Transverse colon (tissue), 4 donors: Measurements from ENCODE around the gene L3MBTL4. TPM values are rescaled to one million over a fixed set of nuclear protein-coding genes. Genes with fewer than 3 reads are reported as not detected.
"Not testable (repeated sequence)": the region's sequence is repeated elsewhere in the genome, so short reads cannot be mapped to it uniquely, and the experiment has no call there.

Experiments used
- DNase-seq: peaks from one replicate; pipeline ENCODE4 v3.0.0-alpha.2; 2019
- H3K27ac ChIP-seq, 4 donors: fragments of 200-600 bp; sonication (generic); 2 replicates each; pipeline ENCODE4 v1.5.1; 2016 to 2018; ENCODE audit warnings: inconsistent platforms in 4 of 4
- H3K27me3 ChIP-seq: fragments of 200-600 bp; sonication (generic); 2 replicates; pipeline ENCODE4 v1.5.1; 2017; ENCODE audit warnings: inconsistent platforms
- H3K36me3 ChIP-seq, 4 donors: fragments of 200-600 bp; sonication (generic); 2 replicates each; pipeline ENCODE4 v1.5.1; 2017 to 2019; ENCODE audit warnings: inconsistent platforms in 4 of 4
- H3K4me1 ChIP-seq, 4 donors: fragments of 200-600 bp; sonication (generic); 2 replicates each; pipeline ENCODE4 v1.5.1; 2017 to 2020; ENCODE audit warnings: inconsistent platforms in 4 of 4
- H3K4me3 ChIP-seq, 4 donors: fragments of 200-600 bp; sonication (generic); 1 replicate in 1 of 4; 2 replicates in 3 of 4; pipeline versions ENCODE4 v1.5.1 to v1.6.1; 2017 to 2019; ENCODE audit warnings: inconsistent platforms in 4 of 4
- H3K9me3 ChIP-seq, 2 donors: fragments of 200-600 bp; sonication (generic); 2 replicates each; pipeline ENCODE4 v1.5.1; 2017 to 2019; ENCODE audit warnings: inconsistent platforms in 2 of 2
- EP300 ChIP-seq: sonication (generic); formaldehyde crosslinking; IDR thresholded peaks from one replicate; pipeline ENCODE4 v1.6.1; 2017; ENCODE audit warnings: antibody characterized with exemption, low read depth
- POLR2A ChIP-seq: fragments of 450-650 bp; IDR thresholded peaks from one replicate; pipeline ENCODE4 v1.6.1; 2016; ENCODE audit warnings: antibody characterized with exemption, mild to moderate bottlenecking, moderate library complexity
- POLR2AphosphoS5 ChIP-seq, 3 donors: sonication (generic); formaldehyde crosslinking; IDR thresholded peaks; one replicate each; pipeline ENCODE4 v1.6.1; 2016; ENCODE audit warnings: antibody characterized with exemption in 3 of 3
- WGBS, 2 donors: methylation state at CpG; one replicate each; pipeline ENCODE4 v1.1.5; 2018; ENCODE audit warnings: low coverage in 1 of 2; 5-methylcytosine and 5-hydroxymethylcytosine counted together
- in situ Hi-C, 4 donors: fragments of 200-750 bp; cut with MboI; loops; one replicate each; pipeline versions ENCODE4 v1.15.0 to v1.15.1; 2017; ENCODE audit warnings: low sequenced_read_pairs in 3 of 4, low pct_ligation_motif_present in 1 of 4, low pct_unique_long_range_greater_than_20kb in 1 of 4
- intact Hi-C: fragments of 100-400 bp; cut with DNase I; formaldehyde crosslinking; loops from one replicate; pipeline ENCODE4 v1.15.1; 2023; ENCODE audit warnings: low total_unique reads
- total RNA-seq, 4 donors: library from RNA; depleted of rRNA; stranded (reverse); fragments of >200 nt; gene quantifications; one replicate each; pipeline ENCODE4 v1.1.0, GENCODE V29; 2016
- TF ChIP-seq, protein P1 (sequence below), 5 experiments: fragments of 200-600 bp in 3 of 5; fragments of 450-650 bp in 2 of 5; sonication (generic) in 3 of 5; IDR thresholded peaks; 1 replicate in 2 of 5; 2 replicates in 3 of 5; pipeline ENCODE4 v1.5.1; 2016 to 2017; ENCODE audit warnings: antibody characterized with exemption in 5 of 5, inconsistent platforms in 3 of 5, mild to moderate bottlenecking in 2 of 5, moderate library complexity in 1 of 5

L3MBTL4 gene
- total RNA-seq, 4 donors from 2014 or later, result 0.20 to 4.9 (median 2.9) TPM

DNA sequence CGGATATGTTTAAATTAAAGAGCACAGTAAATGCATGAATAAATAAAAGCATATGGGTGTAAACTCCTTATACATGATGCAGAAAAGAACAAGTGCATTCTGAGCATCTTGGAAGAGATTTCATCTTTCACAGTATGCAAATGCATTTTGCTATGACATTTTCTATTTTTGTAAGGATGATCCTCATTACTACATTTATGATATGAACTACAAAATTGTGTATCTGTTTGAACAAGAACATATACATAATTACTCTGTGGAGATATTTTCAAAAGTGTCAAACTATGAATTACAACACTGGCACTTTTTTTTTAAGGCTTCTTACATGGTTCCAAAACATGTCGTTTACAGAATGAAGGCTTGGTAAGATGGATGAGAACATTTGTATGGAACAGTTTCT is 335.3 kb downstream of the L3MBTL4 start:
- Histone ChIP-seq H3K36me3 (no peaks in the 10 kb centered on the region), H3K9me3 (no peaks in the 10 kb centered on the region), H3K4me3 (no peak overlapping the region), H3K27me3 (no peaks in the 10 kb centered on the region), H3K27ac (no peak overlapping the region), H3K4me1 (no peaks in the 10 kb centered on the region)
- no peak for DNase-seq
- in situ Hi-C loops (no loop called here), intact Hi-C loops (no loop called here)
- TF ChIP-seq POLR2A (no peak), POLR2AphosphoS5 (IDR thresholded peaks at IDR 0.05) (no peak), EP300 (no peak)
- TF ChIP-seq, protein P1, sequence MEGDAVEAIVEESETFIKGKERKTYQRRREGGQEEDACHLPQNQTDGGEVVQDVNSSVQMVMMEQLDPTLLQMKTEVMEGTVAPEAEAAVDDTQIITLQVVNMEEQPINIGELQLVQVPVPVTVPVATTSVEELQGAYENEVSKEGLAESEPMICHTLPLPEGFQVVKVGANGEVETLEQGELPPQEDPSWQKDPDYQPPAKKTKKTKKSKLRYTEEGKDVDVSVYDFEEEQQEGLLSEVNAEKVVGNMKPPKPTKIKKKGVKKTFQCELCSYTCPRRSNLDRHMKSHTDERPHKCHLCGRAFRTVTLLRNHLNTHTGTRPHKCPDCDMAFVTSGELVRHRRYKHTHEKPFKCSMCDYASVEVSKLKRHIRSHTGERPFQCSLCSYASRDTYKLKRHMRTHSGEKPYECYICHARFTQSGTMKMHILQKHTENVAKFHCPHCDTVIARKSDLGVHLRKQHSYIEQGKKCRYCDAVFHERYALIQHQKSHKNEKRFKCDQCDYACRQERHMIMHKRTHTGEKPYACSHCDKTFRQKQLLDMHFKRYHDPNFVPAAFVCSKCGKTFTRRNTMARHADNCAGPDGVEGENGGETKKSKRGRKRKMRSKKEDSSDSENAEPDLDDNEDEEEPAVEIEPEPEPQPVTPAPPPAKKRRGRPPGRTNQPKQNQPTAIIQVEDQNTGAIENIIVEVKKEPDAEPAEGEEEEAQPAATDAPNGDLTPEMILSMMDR (IDR thresholded peaks at IDR 0.05), result no peak
- WGBS, 2 donors, result 72 to 79% methylated on average over 2 of the region's 2 CpGs

DNA sequence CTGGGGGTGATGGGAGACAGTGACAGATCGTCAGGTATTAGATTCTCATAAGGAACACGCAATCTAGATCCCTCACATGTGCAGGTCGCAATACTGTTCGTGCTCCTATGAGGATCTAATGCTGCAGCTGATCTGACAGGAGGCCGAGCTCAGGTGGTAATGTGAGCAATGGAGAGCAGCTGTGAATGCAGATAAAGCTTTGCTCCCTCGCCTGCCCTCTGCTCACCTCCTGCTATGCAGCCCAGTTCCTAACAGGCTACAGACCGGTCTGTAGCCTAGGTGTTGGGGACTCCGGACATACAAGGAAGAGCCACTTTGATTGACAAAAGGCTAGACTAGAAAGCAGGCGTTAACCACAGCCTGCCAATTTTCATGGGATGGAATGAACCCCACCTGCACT is 335.8 kb downstream of the L3MBTL4 start:
- DNase-seq, result no peak
- no peaks in the 10 kb centered on the region for H3K36me3 ChIP-seq
- no peak overlapping the region for H3K27ac ChIP-seq
- in situ Hi-C loops (no loop called here), intact Hi-C loops (no loop called here)
- H3K9me3 ChIP-seq, result no peaks in the 10 kb centered on the region
- no peaks in the 10 kb centered on the region for H3K4me1 ChIP-seq
- no peak overlapping the region for H3K4me3 ChIP-seq
- 89 to 100% methylated on average over 4 to 9 of the region's 9 CpGs for WGBS, 2 donors
- TF ChIP-seq, protein P1 (IDR thresholded peaks at IDR 0.05), result no peak
- no peak for TF ChIP-seq POLR2AphosphoS5 (IDR thresholded peaks at IDR 0.05)
- TF ChIP-seq EP300, result no peak
- TF ChIP-seq POLR2A, result no peak
- no peaks in the 10 kb centered on the region for H3K27me3 ChIP-seq

DNA sequence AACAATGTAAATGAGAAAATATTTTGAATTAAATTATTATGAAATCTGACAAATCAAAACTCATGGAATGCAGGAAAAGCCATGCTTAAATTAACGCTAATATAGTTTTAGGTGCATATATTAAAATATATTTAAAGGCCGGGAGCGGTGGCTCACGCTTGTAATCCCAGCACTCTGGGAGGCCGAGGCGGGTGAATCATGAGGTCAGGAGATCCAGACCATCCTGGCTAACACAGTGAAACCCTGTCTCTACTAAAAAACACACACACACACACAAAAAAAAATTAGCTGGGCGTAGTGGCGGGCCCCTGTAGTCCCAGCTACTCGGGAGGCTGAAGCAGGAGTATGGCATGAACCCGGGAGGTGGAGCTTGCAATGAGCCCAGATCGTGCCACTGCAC is 342.3 kb downstream of the L3MBTL4 start:
- H3K4me1 ChIP-seq, intact Hi-C loops, H3K27me3 ChIP-seq, H3K9me3 ChIP-seq, DNase-seq, H3K36me3 ChIP-seq, H3K27ac ChIP-seq, in situ Hi-C loops, H3K4me3 ChIP-seq: not testable (repeated sequence)
- 90 to 96% methylated on average over 2 to 11 of the region's 11 CpGs for WGBS, 2 donors

DNA sequence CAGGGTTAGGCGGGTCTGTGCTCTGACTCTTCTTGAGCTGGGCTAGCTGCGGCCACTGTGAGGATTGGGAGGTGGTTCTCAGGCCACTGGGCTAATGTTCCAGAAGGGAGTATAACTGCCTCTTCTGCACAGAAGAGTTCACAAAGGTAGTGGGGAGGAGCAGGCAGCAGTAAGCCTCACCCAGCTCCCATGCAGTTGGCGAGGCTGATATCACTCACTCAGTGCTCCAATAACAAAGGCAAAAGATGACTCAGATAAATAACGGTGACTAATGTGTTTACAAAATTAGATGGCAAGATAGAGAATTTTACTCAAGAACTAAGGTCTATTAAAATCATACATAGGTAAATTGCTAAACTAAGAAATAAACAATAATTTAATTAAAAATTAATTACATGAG is 345.2 kb downstream of the L3MBTL4 start:
- H3K4me1 ChIP-seq, result no peaks in the 10 kb centered on the region
- WGBS, 2 donors, result 70 to 90% methylated on average over 1 to 4 of the region's 4 CpGs

DNA sequence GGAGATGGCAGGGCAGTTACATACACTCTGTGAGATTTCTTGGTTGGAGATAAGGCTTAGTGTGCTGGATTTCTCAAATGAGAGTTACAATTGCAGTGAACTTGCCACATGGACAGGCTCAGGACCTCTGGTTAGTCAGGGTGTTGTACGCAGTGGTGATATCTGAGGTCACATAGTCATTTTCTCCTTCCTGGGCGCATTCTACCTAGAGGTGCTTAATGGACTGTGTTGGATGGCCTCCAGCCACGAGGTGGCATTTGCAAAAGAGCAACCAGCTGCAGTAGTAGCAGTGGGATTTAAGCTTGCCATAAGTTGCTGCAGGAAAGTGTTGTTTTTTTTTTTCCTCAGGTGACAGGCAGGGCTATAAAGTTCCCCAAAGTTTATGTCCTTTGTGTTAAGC is 345.6 kb downstream of the L3MBTL4 start:
- in situ Hi-C loops (no loop called here), intact Hi-C loops (no loop called here)
- no peak for TF ChIP-seq POLR2A
- Histone ChIP-seq H3K27ac (no peak overlapping the region), H3K4me1 (no peaks in the 10 kb centered on the region), H3K9me3 (no peaks in the 10 kb centered on the region), H3K36me3 (no peaks in the 10 kb centered on the region), H3K4me3 (no peak overlapping the region), H3K27me3 (no peaks in the 10 kb centered on the region)
- WGBS, 2 donors, result 69% methylated on average over 3 of the region's 3 CpGs; no CpG with 5 or more reads in 1 of the 2 donors
- DNase-seq, result no peak

More for the DNA sequence above, 345.2 kb downstream of the L3MBTL4 start:
- Histone ChIP-seq H3K27ac (no peak overlapping the region), H3K4me3 (no peak overlapping the region), H3K36me3 (no peaks in the 10 kb centered on the region), H3K9me3 (no peaks in the 10 kb centered on the region), H3K27me3 (no peaks in the 10 kb centered on the region)
- TF ChIP-seq, protein P1 (IDR thresholded peaks at IDR 0.05), result no peak
- TF ChIP-seq POLR2AphosphoS5 (IDR thresholded peaks at IDR 0.05) (no peak), EP300 (no peak), POLR2A (no peak)
- intact Hi-C loops, result no loop called here
- in situ Hi-C loops, result no loop called here
- DNase-seq, result no peak
